Renal cortical epithelial cell (primary cell): ENCODE results near the gene TP53. TPM values are rescaled to one million over a fixed set of nuclear protein-coding genes. Genes with fewer than 3 reads are reported as not detected.
"Not testable (repeated sequence)": the region's sequence is repeated elsewhere in the genome, so short reads cannot be mapped to it uniquely, and the experiment has no call there.

ENCODE experiments used
- DNase-seq: peaks from one replicate; pipeline ENCODE4 v3.0.0-alpha.2; 2011; ENCODE audit warnings: low read depth
- total RNA-seq: library from RNA; depleted of rRNA; stranded (reverse); fragments of >200 nt; gene quantifications from 2 replicates; pipeline ENCODE4 v1.2.3, GENCODE V29; 2014

Gene TP53
- total RNA-seq, 1 donor from 2014 or later, result 53.8 TPM

GRCh38 chr17:7631398-7632380 is 55.6 kb downstream of the TP53 start:
- no peak for DNase-seq

- DNase-seq, result no peak
Observed at GRCh38 chr17:7629939-7630571, 57.2 kb downstream of the TP53 start, which contains the start of gene SHBG. TSS of gene SHBG (plus strand) at chr17:7630135. CDS start at chr17:7630173, 38 bp downstream.

- peak; percentile 85 for DNase-seq
Observed at GRCh38 chr17:7627250-7628121, 59.8 kb downstream of the TP53 start, which contains the start of gene SAT2. TSS of gene SAT2 (minus strand) at chr17:7627821. CDS start at chr17:7627635, 186 bp downstream.

- DNase-seq, result no peak
Observed at GRCh38 chr17:7626956-7627249, 60.4 kb downstream of the TP53 start.

DNA sequence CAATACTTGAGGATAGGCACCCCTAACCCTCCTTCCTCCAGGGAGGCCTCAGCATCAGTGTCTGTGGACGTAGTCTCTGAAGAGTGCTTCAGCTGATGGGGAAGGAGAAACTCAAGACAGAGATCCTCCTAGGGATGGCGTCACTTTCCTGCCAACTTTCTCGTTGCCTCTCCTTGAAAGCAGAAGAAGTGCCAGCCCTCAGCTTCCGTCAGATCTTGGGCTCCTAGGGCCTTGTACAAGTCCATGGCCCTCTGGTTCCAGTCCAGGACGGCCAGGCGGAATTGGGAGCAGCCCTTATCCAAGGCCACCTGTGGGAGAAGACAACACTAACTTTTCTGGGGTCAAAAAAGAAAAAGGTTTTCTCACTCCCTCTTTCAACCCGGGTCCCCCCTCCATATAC is 61.0 kb downstream of the TP53 start:
- no peak for DNase-seq

DNA sequence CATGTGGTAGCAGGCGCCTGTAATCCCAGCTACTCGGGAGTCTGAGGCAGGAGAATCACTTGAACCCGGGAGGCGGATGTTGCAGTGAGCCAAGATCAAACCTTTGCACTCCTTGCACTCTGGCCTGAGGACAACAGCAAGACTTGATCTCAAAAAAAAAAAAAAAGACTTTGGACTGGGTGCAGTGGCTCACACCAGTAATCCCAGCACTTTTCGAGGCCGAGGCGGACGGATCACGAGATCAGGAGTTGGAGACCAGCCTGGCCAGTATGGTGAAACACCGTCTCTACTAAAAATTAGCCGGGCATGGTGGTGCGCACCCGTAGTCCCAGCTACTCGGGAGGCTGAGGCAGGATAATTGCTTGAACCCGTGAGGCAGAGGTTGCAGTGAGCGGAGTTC is 61.5 kb downstream of the TP53 start:
- DNase-seq, result not testable (repeated sequence)

GRCh38 chr17:7623661-7624060 is 63.6 kb downstream of the TP53 start:
- no peak for DNase-seq

DNA sequence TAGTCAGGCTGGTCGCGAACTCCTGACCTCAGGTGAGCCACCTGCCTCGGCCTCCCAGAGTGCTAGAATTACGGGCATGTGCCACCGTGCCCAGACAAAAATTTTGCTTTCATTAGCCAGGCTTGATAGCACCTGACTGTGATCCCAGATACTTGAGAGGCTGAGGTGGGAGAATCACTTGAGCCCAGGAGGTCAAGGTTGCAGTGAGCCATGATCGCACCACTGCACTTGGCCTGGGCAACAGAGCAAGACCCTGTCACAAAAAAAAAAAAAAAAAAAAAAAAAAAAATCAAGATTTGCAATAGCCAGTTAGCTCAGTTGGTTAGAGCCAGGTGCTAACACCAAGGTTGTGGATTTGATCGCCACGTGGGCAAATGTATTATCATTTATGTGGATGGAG is 66.5 kb downstream of the TP53 start:
- DNase-seq, result no peak

DNA sequence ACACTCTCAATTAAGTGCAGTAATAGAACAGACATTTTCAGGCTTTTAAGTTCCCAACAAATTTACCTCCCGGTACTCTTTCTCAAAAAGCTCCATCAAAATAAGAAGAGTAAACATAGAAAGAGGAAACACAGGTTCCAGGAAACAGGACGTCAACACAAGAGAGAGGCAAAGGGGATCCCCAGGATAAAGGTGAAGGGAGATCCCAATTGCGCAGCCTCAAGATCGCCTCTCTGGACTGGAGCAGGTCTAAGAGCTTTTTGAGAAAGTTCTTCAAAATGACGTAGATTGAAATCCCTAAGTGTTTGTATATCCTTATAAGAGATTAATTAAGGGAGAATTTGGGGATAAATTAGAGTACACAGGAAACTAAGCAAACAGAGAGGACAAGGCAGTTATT is 68.7 kb downstream of the TP53 start:
- no peak for DNase-seq

Other genes starting within 250 kb of the TP53 start
- gene FGF11, start 248.0 kb downstream of the TP53 start, total RNA-seq, result 3.3 and 10.7 TPM in 2 replicates
- gene CHRNB1, start 242.4 kb downstream of the TP53 start, total RNA-seq, result 15.3 and 26.0 TPM in 2 replicates
- gene ZBTB4, start 207.9 kb downstream of the TP53 start, total RNA-seq, result 14.8 and 39.2 TPM in 2 replicates
- gene SLC35G6, start 206.0 kb downstream of the TP53 start, total RNA-seq, result not detected in 2 replicates
- gene POLR2A, start 203.1 kb downstream of the TP53 start, total RNA-seq, result 57.3 and 169 TPM in 2 replicates
- gene TNFSF12, start 138.4 kb downstream of the TP53 start, total RNA-seq, result 4.2 and 15.5 TPM in 2 replicates
- 22.1 and 31.9 TPM in 2 replicates for gene TNFSF13, start 128.7 kb downstream of the TP53 start, total RNA-seq
- gene SENP3, start 125.6 kb downstream of the TP53 start, total RNA-seq, result 61.4 and 101 TPM in 2 replicates
- gene CD68, start 107.9 kb downstream of the TP53 start, total RNA-seq, result 4.2 and 7.6 TPM in 2 replicates
- 85.9 and 150 TPM in 2 replicates for gene MPDU1, start 103.6 kb downstream of the TP53 start, total RNA-seq
- gene SOX15, start 97.4 kb downstream of the TP53 start, total RNA-seq, result 0.60 and 2.4 TPM in 2 replicates
- gene FXR2, start 72.6 kb downstream of the TP53 start, total RNA-seq, result 35.0 and 64.4 TPM in 2 replicates
- gene SAT2, start 59.7 kb downstream of the TP53 start, total RNA-seq, result 16.8 and 29.6 TPM in 2 replicates
- 0.25 TPM in 1 of 2 replicates, not detected in the other for gene SHBG, start 57.4 kb downstream of the TP53 start, total RNA-seq
- 0.30 TPM in 1 of 2 replicates, not detected in the other for gene ATP1B2, start 36.6 kb downstream of the TP53 start, total RNA-seq
- 6.2 and 9.2 TPM in 2 replicates for gene WRAP53, start 987 bp upstream of the TP53 start, total RNA-seq
- gene EFNB3, start 17.7 kb upstream of the TP53 start, total RNA-seq, result 0.69 and 2.9 TPM in 2 replicates
- gene DNAH2, start 30.3 kb upstream of the TP53 start, total RNA-seq, result 0.15 TPM in 1 of 2 replicates, not detected in the other
- 2.8 and 15.9 TPM in 2 replicates for gene KDM6B, start 146.7 kb upstream of the TP53 start, total RNA-seq
- gene TMEM88, start 167.6 kb upstream of the TP53 start, total RNA-seq, result 0.65 TPM in 1 of 2 replicates, not detected in the other
- gene NAA38, start 170.1 kb upstream of the TP53 start, total RNA-seq, result 27.2 and 80.1 TPM in 2 replicates
- gene CYB5D1, start 170.5 kb upstream of the TP53 start, total RNA-seq, result 16.0 and 26.5 TPM in 2 replicates
- 57.1 and 192 TPM in 2 replicates for gene CHD3, start 201.3 kb upstream of the TP53 start, total RNA-seq
- 1.0 and 4.7 TPM in 2 replicates for gene RNF227, start 228.8 kb upstream of the TP53 start, total RNA-seq
- 0.20 TPM in 1 of 2 replicates, not detected in the other for gene KCNAB3, start 242.4 kb upstream of the TP53 start, total RNA-seq
- 37.9 and 95.1 TPM in 2 replicates for gene TRAPPC1, start 244.5 kb upstream of the TP53 start, total RNA-seq
- gene CNTROB, start 244.7 kb upstream of the TP53 start, total RNA-seq, result 18.0 and 25.4 TPM in 2 replicates